SHP77 treated with DMSO at 0.1 percent for 48 hours (cell line): ENCODE data around the gene BTBD6.
"Not testable (repeated sequence)": the region's sequence is repeated elsewhere in the genome, so short reads cannot be mapped to it uniquely, and the experiment has no call there.

Experiments
- DNase-seq: peaks from one replicate; lab custom pipeline; 2025; lab: John Stamatoyannopoulos, UW

Gene BTBD6

GRCh38 chr14:105294142-105294597 is 45.8 kb downstream of the BTBD6 start:
- DNase-seq = no peak

DNA sequence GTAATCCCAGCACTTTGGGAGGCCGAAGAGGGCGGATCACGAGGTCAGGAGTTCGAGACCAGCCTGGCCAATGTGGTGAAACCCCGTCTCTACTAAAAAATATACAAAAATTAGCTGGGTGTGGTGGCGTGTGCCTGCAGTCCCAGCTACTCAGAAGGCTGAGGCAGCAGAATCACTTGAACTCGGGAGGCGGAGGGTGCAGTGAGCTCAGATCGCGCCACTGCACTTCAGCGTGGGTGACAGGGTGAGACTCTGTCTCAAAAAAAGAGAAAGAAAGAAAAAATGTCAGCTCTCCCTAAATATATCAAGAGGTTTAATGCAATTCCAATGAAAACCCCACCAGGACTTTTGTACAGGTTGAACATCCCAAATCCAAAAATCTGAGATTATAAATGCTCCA is 49.0 kb downstream of the BTBD6 start:
- DNase-seq = not testable (repeated sequence)

- DNase-seq = no peak
Measured at GRCh38 chr14:105299654-105300541, 51.6 kb downstream of the BTBD6 start.
